ENCODE results near the gene BCL11A.

DNA sequence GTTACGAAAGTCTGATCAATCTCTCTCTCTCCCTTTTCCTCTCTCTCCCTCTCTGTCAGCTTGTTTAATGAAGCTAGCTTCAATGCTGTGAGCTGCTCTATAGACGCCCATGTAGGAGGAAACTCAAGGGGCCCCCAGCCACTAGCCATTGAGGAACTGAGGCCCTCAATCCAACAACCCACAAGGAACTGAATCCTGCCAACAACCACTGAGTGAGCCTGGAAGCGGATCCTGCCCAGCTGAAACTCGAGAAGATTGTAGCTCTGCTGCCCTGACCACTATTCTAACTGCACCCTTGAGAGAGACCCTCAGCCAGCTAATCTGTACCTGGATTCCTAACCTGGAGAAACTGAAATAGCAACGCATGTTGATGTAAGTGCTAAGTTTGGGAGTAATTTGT lies 129.2 kb downstream of the BCL11A start:
- TF ChIP-seq, protein P1, sequence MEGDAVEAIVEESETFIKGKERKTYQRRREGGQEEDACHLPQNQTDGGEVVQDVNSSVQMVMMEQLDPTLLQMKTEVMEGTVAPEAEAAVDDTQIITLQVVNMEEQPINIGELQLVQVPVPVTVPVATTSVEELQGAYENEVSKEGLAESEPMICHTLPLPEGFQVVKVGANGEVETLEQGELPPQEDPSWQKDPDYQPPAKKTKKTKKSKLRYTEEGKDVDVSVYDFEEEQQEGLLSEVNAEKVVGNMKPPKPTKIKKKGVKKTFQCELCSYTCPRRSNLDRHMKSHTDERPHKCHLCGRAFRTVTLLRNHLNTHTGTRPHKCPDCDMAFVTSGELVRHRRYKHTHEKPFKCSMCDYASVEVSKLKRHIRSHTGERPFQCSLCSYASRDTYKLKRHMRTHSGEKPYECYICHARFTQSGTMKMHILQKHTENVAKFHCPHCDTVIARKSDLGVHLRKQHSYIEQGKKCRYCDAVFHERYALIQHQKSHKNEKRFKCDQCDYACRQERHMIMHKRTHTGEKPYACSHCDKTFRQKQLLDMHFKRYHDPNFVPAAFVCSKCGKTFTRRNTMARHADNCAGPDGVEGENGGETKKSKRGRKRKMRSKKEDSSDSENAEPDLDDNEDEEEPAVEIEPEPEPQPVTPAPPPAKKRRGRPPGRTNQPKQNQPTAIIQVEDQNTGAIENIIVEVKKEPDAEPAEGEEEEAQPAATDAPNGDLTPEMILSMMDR (IDR thresholded peaks at IDR 0.05) = no peak
- no peak for TF ChIP-seq POLR2A (IDR thresholded peaks at IDR 0.05)
- no peak for TF ChIP-seq EP300 (IDR thresholded peaks at IDR 0.05)
